Urothelium cell line (cell line): ENCODE measurements around the gene EXOC3L1.

Experiments
- DNase-seq: peaks from one replicate; pipeline ENCODE4 v3.0.0; 2011; ENCODE audit warnings: low spot score, mixed read lengths
- FAIRE-seq: peaks from 2 replicates; lab custom pipeline; 2011; peaks lifted over from hg19 to GRCh38; lab: Jason Lieb, UNC

EXOC3L1 gene

GRCh38 chr16:67199808-67200198 lies 9.9 kb upstream of the EXOC3L1 start:
- DNase-seq = no peak
- FAIRE-seq = no peak

DNA sequence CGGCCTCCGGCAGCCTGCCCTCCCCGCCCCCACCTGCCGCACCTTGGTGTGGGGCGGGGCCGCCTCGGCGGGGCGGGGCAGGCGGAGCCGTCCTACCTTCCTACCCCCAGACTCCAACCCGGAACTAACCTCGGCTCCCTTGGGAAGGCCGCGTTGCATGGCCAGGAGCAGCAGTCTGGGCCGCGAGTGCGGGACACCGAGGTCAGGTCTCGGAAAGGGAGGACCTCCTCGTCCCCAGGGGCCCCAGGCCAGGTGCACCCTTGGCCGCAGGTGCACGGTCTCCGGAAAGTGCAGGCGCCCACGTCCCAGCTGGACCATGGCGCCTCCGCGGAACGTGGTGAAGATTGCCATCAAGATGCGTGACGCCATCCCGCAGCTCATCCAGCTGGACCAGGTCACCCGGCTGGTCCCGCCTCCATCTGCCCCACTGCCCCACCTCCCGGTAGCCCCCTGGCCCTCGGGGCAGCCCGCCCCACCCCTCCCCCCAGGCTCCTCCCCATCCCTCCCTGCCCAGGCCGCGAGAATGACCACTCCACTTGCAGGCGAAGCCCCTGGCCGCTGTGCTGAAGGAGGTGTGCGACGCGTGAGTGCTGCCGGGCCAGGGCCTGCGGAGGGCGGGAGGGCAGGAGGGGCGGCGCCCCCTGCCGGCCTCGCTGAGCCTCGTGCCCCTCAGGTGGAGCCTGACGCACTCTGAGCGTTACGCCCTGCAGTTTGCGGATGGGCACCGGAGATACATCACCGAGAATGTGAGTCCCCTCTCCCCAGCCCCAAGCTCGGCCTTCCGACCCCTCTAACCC lies 9.3 kb upstream of the EXOC3L1 start, which contains the start of gene ELMO3:
Gene ELMO3 (plus strand): TSS at position 121 of the 797 bp plus-strand sequence. CDS start 196 bp downstream, at position 317.
- FAIRE-seq (no peak), DNase-seq (no peak)

- no peak for FAIRE-seq
- peak; percentile 59 for DNase-seq
These were observed 8.3 kb upstream of the EXOC3L1 start for GRCh38 chr16:67198238-67198734.

GRCh38 chr16:67197704-67198103 lies 7.8 kb upstream of the EXOC3L1 start:
- no peak for FAIRE-seq
- no peak for DNase-seq

GRCh38 chr16:67196881-67197280 lies 6.9 kb upstream of the EXOC3L1 start:
- FAIRE-seq (no peak), DNase-seq (no peak)

DNA sequence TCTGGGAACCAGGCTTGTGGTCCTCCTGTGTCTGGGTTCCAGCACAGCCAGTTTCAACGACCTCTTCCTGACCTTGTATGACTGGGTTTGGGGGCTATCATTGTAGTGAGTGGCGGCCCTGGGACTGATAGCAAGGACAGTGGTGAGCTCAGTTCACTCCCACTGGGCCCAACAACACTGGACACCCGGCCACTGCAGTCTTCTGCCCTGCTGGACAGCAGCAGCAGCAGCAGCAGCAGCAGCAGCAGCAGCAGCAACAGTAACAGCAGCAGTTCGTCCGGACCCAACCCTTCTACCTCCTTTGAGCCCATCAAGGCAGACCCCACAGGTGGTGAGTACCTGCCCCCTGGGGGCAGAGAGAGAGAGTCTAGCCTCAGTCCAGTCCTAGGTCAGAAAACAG lies 5.7 kb upstream of the EXOC3L1 start:
- DNase-seq = no peak
- FAIRE-seq = no peak

DNA sequence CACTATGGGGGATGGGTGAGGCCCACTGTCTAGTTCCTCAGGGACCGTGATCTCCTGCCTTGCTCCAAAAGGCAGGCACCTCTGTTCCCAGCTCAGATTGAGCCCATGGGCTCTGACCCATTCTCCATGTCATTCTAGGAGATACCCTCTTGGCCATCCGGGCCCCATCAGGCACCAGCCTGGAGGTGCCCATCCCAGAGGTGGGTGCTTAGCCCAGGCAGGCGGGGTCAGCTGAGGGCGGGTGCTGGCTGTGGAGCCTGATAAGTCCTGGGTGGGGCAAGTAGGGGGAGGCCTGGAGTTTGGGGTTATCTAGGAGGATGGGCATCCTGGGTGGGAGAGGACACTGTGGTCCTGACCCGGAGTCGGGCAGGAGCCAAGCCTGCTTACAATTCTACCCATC lies 4.3 kb upstream of the EXOC3L1 start:
- DNase-seq (no peak), FAIRE-seq (no peak)

DNA sequence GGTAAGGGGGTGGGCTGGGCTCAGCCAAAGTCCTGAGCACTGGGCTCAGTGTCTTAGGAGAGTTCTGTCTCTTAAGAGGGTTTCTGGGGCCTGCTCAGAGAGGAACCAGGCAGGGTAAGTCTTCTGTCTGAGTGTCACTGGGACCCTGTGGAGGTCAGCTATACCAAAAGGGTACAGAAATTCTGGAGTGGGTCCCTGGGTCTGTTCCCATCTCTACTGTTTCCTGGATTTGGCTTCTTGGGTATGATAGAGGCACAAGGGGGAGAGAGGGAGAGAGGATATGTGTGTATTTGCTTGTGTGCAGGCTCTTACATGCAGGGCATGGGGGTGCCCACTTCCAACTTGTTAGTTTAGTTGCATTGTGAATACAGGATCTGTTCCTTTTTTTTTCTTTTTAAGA lies 3.6 kb upstream of the EXOC3L1 start:
- FAIRE-seq = no peak
- no peak for DNase-seq

- DNase-seq = no peak
- no peak for FAIRE-seq
These were observed 2.9 kb upstream of the EXOC3L1 start for GRCh38 chr16:67192781-67193361.

DNA sequence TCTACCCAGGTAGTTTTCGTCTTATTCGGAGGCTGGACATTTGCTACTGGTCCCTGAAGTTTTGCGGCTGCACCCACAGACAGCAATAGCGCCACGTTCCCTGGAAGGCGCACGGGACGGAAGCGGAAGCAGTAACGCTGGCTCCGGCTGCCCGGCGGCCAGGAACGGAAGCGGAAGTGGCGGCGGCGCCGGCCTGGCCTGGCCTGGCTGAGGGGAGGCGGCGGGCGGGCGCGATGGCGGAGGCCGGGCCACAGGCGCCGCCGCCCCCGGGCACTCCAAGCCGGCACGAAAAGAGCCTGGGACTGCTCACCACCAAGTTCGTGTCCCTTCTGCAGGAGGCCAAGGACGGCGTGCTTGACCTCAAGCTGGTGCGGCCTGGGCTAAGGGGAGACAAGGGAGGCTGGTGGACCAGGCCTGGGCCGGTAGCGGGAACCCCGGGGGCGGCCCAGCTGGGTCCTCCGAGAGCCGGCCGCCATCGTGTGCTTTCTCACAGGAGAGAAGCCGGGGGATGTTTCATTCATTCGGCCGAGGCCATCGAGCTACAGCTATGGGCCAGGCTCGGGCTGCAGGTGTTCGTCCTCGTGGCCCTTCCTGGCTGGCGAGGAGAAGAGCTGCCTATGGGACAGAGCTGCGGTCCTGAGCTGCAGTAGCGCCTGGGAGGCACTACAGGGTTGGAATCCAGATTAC lies 2.2 kb upstream of the EXOC3L1 start, which contains the start of gene E2F4:
Gene E2F4 (plus strand): TSS at position 161 of the 687 bp plus-strand sequence. CDS start 73 bp downstream, at position 234.
- peak; percentile 97 for FAIRE-seq
- DNase-seq = peak; percentile 96

- no peak for DNase-seq
- no peak for FAIRE-seq
These were observed 1.6 kb upstream of the EXOC3L1 start for GRCh38 chr16:67191411-67191994.

GRCh38 chr16:67190448-67191399 lies 788 bp upstream of the EXOC3L1 start:
- DNase-seq (no peak), FAIRE-seq (no peak)

DNA sequence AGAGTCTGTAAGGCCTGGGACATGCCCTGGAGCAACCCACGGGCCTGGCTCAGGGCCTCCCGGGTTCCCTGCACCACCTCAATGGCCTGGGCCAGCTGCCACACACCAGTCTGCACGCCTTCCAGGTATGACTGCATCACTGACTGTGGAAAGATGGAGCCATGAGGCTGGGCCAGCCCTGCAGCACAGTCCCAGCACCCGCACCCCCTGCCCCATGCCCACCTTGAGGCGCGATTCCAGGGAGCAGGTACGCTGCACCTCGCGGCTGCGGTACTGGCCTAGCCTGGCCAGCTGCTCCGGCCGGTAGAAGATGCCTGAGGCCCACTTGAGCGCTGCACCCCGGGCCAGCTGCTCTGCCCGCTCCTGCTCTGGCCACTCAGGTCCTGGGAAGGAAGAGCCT lies 1.1 kb downstream of the EXOC3L1 start:
- DNase-seq (no peak), FAIRE-seq (no peak)

DNA sequence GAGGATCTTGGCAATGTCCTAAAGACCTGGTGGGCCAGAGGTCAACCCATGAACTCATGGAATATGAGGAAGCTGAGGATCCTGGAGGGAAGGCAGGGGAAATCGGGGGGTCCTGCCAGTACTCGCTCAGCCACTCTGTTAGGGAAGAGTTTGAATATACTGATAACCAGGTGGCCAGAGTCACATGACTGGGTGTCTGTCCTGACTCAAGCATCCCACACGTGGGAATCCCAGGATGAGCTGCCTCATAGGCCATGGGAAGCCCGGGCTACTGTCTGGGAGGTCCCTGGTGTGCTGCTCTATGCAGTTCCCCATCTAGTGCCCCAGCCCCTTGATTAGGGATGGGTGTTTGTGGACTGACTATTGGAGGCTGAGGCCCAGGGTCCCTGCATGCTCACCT lies 1.6 kb downstream of the EXOC3L1 start:
- DNase-seq (no peak), FAIRE-seq (no peak)

DNA sequence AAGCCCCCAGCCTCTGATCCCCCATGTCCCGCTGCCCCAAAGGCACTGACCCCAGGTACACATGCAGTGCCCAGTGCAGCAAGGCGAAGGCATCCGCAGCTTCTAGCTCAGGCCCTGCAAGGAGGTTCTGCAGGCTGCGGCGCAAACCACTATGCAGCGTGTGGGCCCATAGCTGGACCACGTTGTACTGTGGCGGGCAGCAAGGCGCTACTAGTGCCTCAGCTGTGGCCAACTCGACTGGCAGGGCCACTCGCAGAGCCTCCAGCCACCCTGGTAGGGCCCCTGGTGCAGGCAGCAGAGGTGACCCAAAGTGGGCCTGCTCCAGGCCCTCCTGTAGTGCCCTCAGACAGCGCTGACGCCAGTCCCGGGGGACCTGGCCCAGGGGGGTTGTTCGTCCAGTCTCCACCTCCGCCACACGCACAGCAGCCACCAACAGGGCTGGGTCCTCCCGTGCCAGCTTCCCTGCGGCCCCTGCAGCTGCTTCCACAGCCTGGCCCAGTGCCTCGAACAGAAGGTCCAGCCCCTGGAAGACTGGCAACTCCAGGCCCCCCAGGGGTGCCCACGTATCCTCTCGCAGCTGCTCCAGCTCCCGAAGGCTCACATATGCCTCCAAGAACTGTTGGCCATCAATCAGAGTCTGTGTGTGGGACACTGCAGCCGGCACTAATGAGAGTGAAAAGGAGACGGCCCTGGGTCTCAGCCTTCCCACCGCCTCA lies 2.6 kb downstream of the EXOC3L1 start:
- DNase-seq = no peak
- no peak for FAIRE-seq

- no peak for DNase-seq
These were observed 3.4 kb downstream of the EXOC3L1 start for GRCh38 chr16:67186550-67186950.

GRCh38 chr16:67185651-67186134 lies 4.2 kb downstream of the EXOC3L1 start:
- DNase-seq (no peak), FAIRE-seq (no peak)

More at GRCh38 chr16:67186550-67186950, 3.4 kb downstream of the EXOC3L1 start:
- FAIRE-seq = no peak

DNA sequence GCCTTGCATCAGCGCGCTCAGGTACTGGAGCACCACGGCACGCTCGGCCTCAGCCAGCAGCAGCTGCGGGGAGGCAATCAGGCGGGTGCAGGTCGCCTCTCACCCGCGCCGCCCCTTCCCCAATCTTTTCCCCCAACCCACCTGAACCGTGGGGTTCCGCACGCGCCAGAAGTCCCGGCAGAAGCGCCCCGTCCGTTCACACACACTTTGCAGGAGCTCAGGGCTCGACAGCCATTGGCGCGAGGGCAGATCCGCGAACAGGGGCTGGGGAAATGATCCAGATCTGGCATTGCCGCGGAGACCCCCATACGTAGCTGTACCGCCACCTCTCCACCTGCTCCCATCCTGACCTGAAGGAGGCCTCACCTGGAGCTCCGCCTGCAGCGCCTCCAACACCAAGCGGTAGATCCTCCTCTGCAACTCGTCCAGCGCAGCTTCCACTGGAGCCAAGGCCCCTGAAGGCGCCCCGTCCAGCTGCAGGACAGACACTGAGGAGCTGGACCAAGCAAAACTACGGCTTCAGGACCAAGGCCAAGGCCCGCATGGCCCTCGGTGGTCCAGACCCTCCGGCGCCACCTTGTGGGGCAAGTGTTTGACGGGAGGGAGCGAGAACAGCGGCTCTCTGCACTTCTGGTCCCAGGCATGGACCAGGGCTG lies 4.8 kb downstream of the EXOC3L1 start:
- FAIRE-seq = peak; percentile 96
- DNase-seq = peak; percentile 81
